ENCODE measurements around the gene USP12.

USP12 gene

GRCh38 chr13:27028683-27029480 is 142.7 kb downstream of the USP12 start:
- no peak overlapping the region for H3K9ac ChIP-seq
- no peaks in the 10 kb centered on the region for H3K4me1 ChIP-seq (ENCODE audit: low read depth, poor library complexity, severe bottlenecking)
- no peak overlapping the region for H3K4me2 ChIP-seq
- H3K27ac ChIP-seq, result no peak overlapping the region
- H3K27me3 ChIP-seq (ENCODE audit: insufficient read depth, low read depth), result no peaks in the 10 kb centered on the region
- no peaks in the 10 kb centered on the region for H4K20me1 ChIP-seq (ENCODE audit: insufficient read depth)
- no peak overlapping the region for H2AFZ ChIP-seq (ENCODE audit: low read depth)
- TF ChIP-seq, protein P1, sequence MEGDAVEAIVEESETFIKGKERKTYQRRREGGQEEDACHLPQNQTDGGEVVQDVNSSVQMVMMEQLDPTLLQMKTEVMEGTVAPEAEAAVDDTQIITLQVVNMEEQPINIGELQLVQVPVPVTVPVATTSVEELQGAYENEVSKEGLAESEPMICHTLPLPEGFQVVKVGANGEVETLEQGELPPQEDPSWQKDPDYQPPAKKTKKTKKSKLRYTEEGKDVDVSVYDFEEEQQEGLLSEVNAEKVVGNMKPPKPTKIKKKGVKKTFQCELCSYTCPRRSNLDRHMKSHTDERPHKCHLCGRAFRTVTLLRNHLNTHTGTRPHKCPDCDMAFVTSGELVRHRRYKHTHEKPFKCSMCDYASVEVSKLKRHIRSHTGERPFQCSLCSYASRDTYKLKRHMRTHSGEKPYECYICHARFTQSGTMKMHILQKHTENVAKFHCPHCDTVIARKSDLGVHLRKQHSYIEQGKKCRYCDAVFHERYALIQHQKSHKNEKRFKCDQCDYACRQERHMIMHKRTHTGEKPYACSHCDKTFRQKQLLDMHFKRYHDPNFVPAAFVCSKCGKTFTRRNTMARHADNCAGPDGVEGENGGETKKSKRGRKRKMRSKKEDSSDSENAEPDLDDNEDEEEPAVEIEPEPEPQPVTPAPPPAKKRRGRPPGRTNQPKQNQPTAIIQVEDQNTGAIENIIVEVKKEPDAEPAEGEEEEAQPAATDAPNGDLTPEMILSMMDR (conservative IDR thresholded peaks at IDR 0.05; ENCODE audit: low read depth, low read length), result no peak
- no peaks in the 10 kb centered on the region for H3K79me2 ChIP-seq (ENCODE audit: insufficient read depth, low read depth)
- no peaks in the 10 kb centered on the region for H3K36me3 ChIP-seq (ENCODE audit: insufficient read depth)
- no peak overlapping the region for H3K4me3 ChIP-seq (IDR thresholded peaks at IDR 0.05; ENCODE audit: insufficient read depth, low read depth, low read length)

GRCh38 chr13:27027086-27027667 is 144.4 kb downstream of the USP12 start:
- TF ChIP-seq, protein P1 (conservative IDR thresholded peaks at IDR 0.05; ENCODE audit: low read depth, low read length), result no peak
- Histone ChIP-seq H3K9ac (no peak overlapping the region), H3K36me3 (ENCODE audit: insufficient read depth) (no peaks in the 10 kb centered on the region), H3K79me2 (ENCODE audit: insufficient read depth, low read depth) (no peaks in the 10 kb centered on the region), H3K4me1 (ENCODE audit: low read depth, poor library complexity, severe bottlenecking) (no peaks in the 10 kb centered on the region), H3K27ac (no peak overlapping the region), H4K20me1 (ENCODE audit: insufficient read depth) (no peaks in the 10 kb centered on the region), H3K4me3 (IDR thresholded peaks at IDR 0.05; ENCODE audit: insufficient read depth, low read depth, low read length) (no peak overlapping the region), H3K27me3 (ENCODE audit: insufficient read depth, low read depth) (no peaks in the 10 kb centered on the region), H2AFZ (ENCODE audit: low read depth) (no peak overlapping the region), H3K4me2 (no peak overlapping the region)

DNA sequence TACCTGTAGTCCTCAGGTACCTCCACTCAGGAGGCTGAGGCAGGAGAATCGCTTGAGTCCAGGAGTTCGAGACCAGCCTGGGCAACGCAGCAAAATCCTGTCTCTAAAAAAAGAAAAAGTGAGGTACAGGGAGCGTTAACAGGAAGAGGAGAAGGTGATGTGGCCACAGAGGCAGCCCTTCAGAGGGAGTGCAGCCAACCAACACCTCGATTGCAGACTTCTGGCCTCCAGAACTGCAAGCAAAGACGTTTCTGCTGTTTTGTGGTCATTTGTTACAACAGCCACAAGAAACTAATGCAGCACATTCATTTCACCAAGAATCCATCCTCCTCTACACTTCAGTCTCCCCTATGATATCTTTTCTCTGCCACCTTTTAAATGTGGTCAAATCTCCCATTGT is 145.2 kb downstream of the USP12 start:
- Histone ChIP-seq H2AFZ (ENCODE audit: low read depth) (no peak overlapping the region), H3K27ac (no peak overlapping the region), H3K27me3 (ENCODE audit: insufficient read depth, low read depth) (no peaks in the 10 kb centered on the region), H3K4me1 (ENCODE audit: low read depth, poor library complexity, severe bottlenecking) (no peaks in the 10 kb centered on the region), H4K20me1 (ENCODE audit: insufficient read depth) (no peaks in the 10 kb centered on the region), H3K4me2 (no peak overlapping the region), H3K36me3 (ENCODE audit: insufficient read depth) (no peaks in the 10 kb centered on the region), H3K4me3 (IDR thresholded peaks at IDR 0.05; ENCODE audit: insufficient read depth, low read depth, low read length) (no peak overlapping the region), H3K9ac (no peak overlapping the region), H3K79me2 (ENCODE audit: insufficient read depth, low read depth) (no peaks in the 10 kb centered on the region)
- TF ChIP-seq, protein P1 (conservative IDR thresholded peaks at IDR 0.05; ENCODE audit: low read depth, low read length), result no peak

DNA sequence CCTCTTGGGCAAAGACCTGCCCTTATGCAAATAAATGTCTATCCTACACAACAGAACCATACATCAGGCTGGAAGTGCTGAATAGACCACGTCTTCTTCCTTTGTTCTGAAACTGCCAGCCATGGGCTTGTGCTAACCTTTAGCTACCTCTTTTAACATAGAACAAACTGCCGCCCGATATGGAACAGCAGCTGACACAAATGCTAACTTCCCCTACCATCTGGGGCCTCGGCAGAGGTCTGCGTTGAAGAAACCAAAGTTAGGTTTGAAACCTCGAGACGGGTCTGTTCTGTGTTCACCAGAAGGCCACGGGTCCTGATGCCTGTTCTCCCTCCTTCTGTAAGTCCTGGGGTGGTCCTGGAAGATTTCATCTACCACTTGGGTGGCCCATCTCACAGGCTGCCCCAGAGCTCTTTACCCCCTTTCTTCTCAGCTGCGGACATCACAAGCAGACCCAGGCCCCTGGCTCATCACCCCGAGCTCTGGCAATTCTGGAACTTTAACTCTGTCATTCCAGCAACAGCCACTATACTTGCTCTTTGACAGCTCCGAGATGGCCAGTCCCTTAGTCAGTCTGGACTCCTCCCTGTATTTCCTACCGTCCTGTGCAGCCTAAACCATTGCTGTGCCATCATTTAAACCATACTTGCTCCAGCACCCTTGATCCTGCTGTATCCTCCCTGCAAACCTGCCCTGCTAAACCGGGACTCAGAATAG is 146.7 kb downstream of the USP12 start:
- H4K20me1 ChIP-seq (ENCODE audit: insufficient read depth), result no peaks in the 10 kb centered on the region
- H3K27ac ChIP-seq, result no peak overlapping the region
- H3K36me3 ChIP-seq (ENCODE audit: insufficient read depth), result no peaks in the 10 kb centered on the region
- no peak overlapping the region for H3K4me3 ChIP-seq (IDR thresholded peaks at IDR 0.05; ENCODE audit: insufficient read depth, low read depth, low read length)
- no peak overlapping the region for H3K4me2 ChIP-seq
- TF ChIP-seq, protein P1 (conservative IDR thresholded peaks at IDR 0.05; ENCODE audit: low read depth, low read length), result no peak
- no peaks in the 10 kb centered on the region for H3K27me3 ChIP-seq (ENCODE audit: insufficient read depth, low read depth)
- no peak overlapping the region for H2AFZ ChIP-seq (ENCODE audit: low read depth)
- no peaks in the 10 kb centered on the region for H3K4me1 ChIP-seq (ENCODE audit: low read depth, poor library complexity, severe bottlenecking)
- no peaks in the 10 kb centered on the region for H3K79me2 ChIP-seq (ENCODE audit: insufficient read depth, low read depth)
- no peak overlapping the region for H3K9ac ChIP-seq
